ENCODE data around the gene HUS1B. TPM values are rescaled to one million over a fixed set of nuclear protein-coding genes. Genes with fewer than 3 reads are reported as not detected.

Gene HUS1B
- total RNA-seq = 0.98 and 1.1 TPM in 2 replicates

GRCh38 chr6:656460-657252 lies at the start of gene HUS1B:
Gene HUS1B, minus strand, starts transcription at chr6:657100. Its CDS starts 156 bp downstream, at chr6:656944.

GRCh38 chr6:692858-693722 lies 36.2 kb upstream of the HUS1B start, which contains the start of gene EXOC2:
Gene EXOC2, minus strand, starts transcription at chr6:693139. Its CDS starts 55,321 bp downstream, at chr6:637818.

Other genes with a start within 250 kb of the HUS1B start
- gene EXOC2, start 36.0 kb upstream of the HUS1B start, total RNA-seq = 35.6 and 42.8 TPM in 2 replicates

Measured in vein endothelial cell (primary cell).